Spleen (tissue), 11 donors: ENCODE measurements around the gene PPP2R1B. TPM values are rescaled to one million over a fixed set of nuclear protein-coding genes. Genes with fewer than 3 reads are reported as not detected.

Source experiments
- DNase-seq: peaks from one replicate; pipeline ENCODE4 v3.0.0-alpha.2; 2020
- H3K27ac ChIP-seq, 8 donors: fragments of 200-600 bp; sonication (generic) in 7 of 8; 1 replicate in 4 of 8; 2 replicates in 4 of 8; pipeline versions ENCODE4 v1.5.0 to v1.8.0; 2016 to 2021; ENCODE audit warnings: inconsistent platforms in 4 of 8, mild to moderate bottlenecking in 4 of 8, moderate library complexity in 1 of 8
- H3K27me3 ChIP-seq, 7 donors: fragments of 200-600 bp; sonication (generic) in 6 of 7; replicated peaks in 1 of 7; 1 replicate in 4 of 7; 2 replicates in 3 of 7; pipeline versions ENCODE4 v1.5.0 to v1.8.0; 2016 to 2021; ENCODE audit warnings: inconsistent platforms in 3 of 7, mild to moderate bottlenecking in 1 of 7
- H3K36me3 ChIP-seq, 6 donors: fragments of 200-600 bp; sonication (generic) in 5 of 6; 1 replicate in 4 of 6; 2 replicates in 2 of 6; pipeline versions ENCODE4 v1.5.0 to v1.8.0; 2016 to 2021; ENCODE audit warnings: inconsistent platforms in 2 of 6
- H3K4me1 ChIP-seq, 6 donors: fragments of 200-600 bp; sonication (generic) in 5 of 6; 1 replicate in 3 of 6; 2 replicates in 3 of 6; pipeline versions ENCODE4 v1.5.0 to v1.8.0; 2016 to 2021; ENCODE audit warnings: inconsistent platforms in 3 of 6
- H3K4me3 ChIP-seq, 8 donors: fragments of 200-600 bp; sonication (generic) in 7 of 8; 1 replicate in 4 of 8; 2 replicates in 4 of 8; pipeline versions ENCODE4 v1.5.0 to v1.8.0; 2016 to 2021; ENCODE audit warnings: inconsistent platforms in 4 of 8, mild to moderate bottlenecking in 4 of 8, moderate library complexity in 2 of 8
- H3K9me3 ChIP-seq, 8 donors: fragments of 200-600 bp; sonication (generic) in 7 of 8; 1 replicate in 4 of 8; 2 replicates in 4 of 8; pipeline versions ENCODE4 v1.5.0 to v1.8.0; 2016 to 2021; ENCODE audit warnings: inconsistent platforms in 4 of 8
- POLR2A ChIP-seq, 3 donors: fragments of 450-650 bp; IDR thresholded peaks; one replicate each; pipeline ENCODE4 v1.5.1; 2017; ENCODE audit warnings: antibody characterized with exemption in 3 of 3, mild to moderate bottlenecking in 1 of 3
- POLR2AphosphoS5 ChIP-seq, 3 donors: sonication (generic); formaldehyde crosslinking; IDR thresholded peaks; one replicate each; pipeline ENCODE4 v1.5.1; 2017; ENCODE audit warnings: antibody characterized with exemption in 3 of 3
- WGBS, 5 donors: extraction: QIAGEN DNeasy Blood & Tissue Kit in 3 of 5; methylation state at CpG; one replicate each; pipeline versions ENCODE4 v1.1.5 to v1.1.7; 2013 to 2018; 5-methylcytosine and 5-hydroxymethylcytosine counted together
- intact Hi-C: fragments of 100-400 bp; cut with DNase I; formaldehyde crosslinking; loops from one replicate; pipeline ENCODE4 v1.15.0; 2023; ENCODE audit warnings: low total_unique reads
- polyA plus RNA-seq, 3 donors: library from polyadenylated mRNA; stranded (reverse); fragments of 200-250 nt; gene quantifications; one replicate each; pipeline ENCODE4 v1.2.1, GENCODE V29; 2013
- total RNA-seq, 7 donors: library from RNA; depleted of rRNA in 3 of 7; stranded (reverse); fragments of >200 nt in 3 of 7; fragmentation: NEBNext Ultra II Directional in 4 of 7; extraction: Animal tissue kit (Norgen Biotek cat#: 25700) in 4 of 7; gene quantifications; one replicate each; pipeline versions ENCODE4 v1.1.0 to v1.2.1, GENCODE V29; 2016 to 2021
- TF ChIP-seq, protein P1 (sequence below), 11 experiments: fragments of 200-600 bp in 7 of 11; fragments of 450-650 bp in 4 of 11; sonication (generic) in 4 of 11; IDR thresholded peaks in 8 of 11; conservative IDR thresholded peaks in 3 of 11; 1 replicate in 7 of 11; 2 replicates in 4 of 11; pipeline versions ENCODE4 v1.4.0 to v1.8.0; 2016 to 2021; ENCODE audit warnings: antibody characterized with exemption in 11 of 11, inconsistent platforms in 4 of 11, mild to moderate bottlenecking in 1 of 11
- donor health status: healthy with polysubstance abuse.
- donor health status: DM: no; HTN: no; CAD: no; lungs with moderate emphysema.
- donor health status: DM: no; HTN: no; CAD: no.
- donor health status: Bipolar disorder and iron deficiency.
- donor health status: healthy.
- donor health status: DM: no; HTN: no; CAD: no.
- donor health status: DM: yes; HTN: yes; CAD: no.

The PPP2R1B gene
- total and polyA plus RNA-seq, 10 donors: 4.0 to 30.3 (median 22.9) TPM

DNA sequence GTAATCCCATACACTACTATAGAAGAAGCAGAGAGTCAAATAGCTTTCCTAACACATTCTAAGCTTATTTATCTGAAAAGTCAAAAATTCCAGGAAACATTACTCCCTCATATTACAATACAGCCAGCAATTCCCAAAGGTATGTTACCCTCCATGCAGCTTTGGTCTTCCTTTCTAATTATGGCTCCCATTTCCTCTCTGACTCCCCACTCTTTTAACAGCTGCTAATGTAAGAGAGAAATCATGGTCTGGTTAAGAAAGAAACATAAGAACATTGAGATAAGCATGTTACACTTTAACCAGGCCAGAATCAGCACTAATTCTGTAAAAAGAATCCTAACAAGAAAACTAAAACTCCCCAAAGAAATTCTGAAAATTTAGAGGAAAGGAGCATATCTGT is 6.8 kb downstream of the PPP2R1B start:
- DNase-seq: no peak
- intact Hi-C loops: no loop called here
- TF ChIP-seq POLR2A (IDR thresholded peaks at IDR 0.05) (no peak), POLR2AphosphoS5 (IDR thresholded peaks at IDR 0.05) (no peak)
- TF ChIP-seq, protein P1, sequence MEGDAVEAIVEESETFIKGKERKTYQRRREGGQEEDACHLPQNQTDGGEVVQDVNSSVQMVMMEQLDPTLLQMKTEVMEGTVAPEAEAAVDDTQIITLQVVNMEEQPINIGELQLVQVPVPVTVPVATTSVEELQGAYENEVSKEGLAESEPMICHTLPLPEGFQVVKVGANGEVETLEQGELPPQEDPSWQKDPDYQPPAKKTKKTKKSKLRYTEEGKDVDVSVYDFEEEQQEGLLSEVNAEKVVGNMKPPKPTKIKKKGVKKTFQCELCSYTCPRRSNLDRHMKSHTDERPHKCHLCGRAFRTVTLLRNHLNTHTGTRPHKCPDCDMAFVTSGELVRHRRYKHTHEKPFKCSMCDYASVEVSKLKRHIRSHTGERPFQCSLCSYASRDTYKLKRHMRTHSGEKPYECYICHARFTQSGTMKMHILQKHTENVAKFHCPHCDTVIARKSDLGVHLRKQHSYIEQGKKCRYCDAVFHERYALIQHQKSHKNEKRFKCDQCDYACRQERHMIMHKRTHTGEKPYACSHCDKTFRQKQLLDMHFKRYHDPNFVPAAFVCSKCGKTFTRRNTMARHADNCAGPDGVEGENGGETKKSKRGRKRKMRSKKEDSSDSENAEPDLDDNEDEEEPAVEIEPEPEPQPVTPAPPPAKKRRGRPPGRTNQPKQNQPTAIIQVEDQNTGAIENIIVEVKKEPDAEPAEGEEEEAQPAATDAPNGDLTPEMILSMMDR (IDR thresholded peaks at IDR 0.05 in 8 of 11, conservative IDR thresholded peaks at IDR 0.05 in 3 of 11): no peak
- peaks cover 0 to 100% (median 76%) of the 10 kb centered on the region in 6 donors for H3K36me3 ChIP-seq
- peaks cover 0 to 25% (median 8%) of the 10 kb centered on the region in 6 donors for H3K4me1 ChIP-seq
- no peaks in the 10 kb centered on the region for H3K27me3 ChIP-seq
- H3K9me3 ChIP-seq: no peaks in the 10 kb centered on the region
- no peak overlapping the region for H3K4me3 ChIP-seq
- H3K27ac ChIP-seq: no peak overlapping the region

DNA sequence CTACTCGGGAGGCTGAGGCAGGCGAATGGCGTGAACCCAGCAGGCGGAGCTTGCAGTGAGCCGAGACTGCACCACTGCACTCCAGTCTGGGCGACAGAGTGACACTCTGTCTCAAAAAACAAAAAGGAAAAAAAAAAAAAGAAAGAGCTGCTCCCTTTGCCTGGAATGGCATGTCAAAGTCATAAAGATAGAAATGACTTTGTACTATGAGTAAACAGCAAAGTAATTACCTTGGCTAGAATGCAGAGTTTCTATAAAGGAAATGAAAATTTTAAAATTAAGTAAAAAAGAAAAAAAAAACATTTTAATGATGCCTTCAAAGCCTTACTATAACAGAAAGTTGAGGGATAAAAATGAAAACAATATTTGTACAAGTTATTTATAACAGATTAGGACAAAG is 10.1 kb downstream of the PPP2R1B start:
- 96 to 100% (median 98%) methylated on average over 6 of the region's 6 CpGs for WGBS, 5 donors
- Histone ChIP-seq H3K4me1 (no peaks in the 10 kb centered on the region), H3K27me3 (no peaks in the 10 kb centered on the region), H3K36me3 (peaks cover 0 to 100% (median 86%) of the 10 kb centered on the region in 6 donors), H3K4me3 (no peak overlapping the region), H3K27ac (no peak overlapping the region), H3K9me3 (no peaks in the 10 kb centered on the region)
- DNase-seq: no peak
- intact Hi-C loops: no loop called here
- TF ChIP-seq POLR2A (IDR thresholded peaks at IDR 0.05): no peak
- TF ChIP-seq POLR2AphosphoS5 (IDR thresholded peaks at IDR 0.05): no peak
- TF ChIP-seq, protein P1 (IDR thresholded peaks at IDR 0.05 in 8 of 11, conservative IDR thresholded peaks at IDR 0.05 in 3 of 11): no peak

DNA sequence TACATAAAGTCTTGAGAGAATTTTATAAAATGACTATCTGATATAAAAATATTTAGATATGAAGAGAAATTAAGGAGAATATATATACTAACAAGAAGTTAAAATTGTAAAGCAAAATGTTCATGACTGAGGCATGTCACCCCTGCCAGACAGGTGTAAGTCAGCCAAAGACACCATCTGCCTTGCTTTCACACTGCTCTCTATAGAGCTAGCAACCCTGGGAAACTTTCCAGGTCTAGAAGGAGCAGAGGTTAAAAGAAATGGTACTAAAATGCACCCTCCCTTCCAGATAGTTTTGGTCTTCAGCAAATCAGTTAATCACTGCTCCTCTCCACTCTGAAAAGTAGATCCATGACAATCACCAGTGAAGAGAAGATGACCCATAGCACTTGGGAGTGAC is 16.5 kb downstream of the PPP2R1B start:
- H3K9me3 ChIP-seq: no peaks in the 10 kb centered on the region
- intact Hi-C loops: no loop called here
- peaks cover 0 to 100% (median 83%) of the 10 kb centered on the region in 6 donors for H3K36me3 ChIP-seq

DNA sequence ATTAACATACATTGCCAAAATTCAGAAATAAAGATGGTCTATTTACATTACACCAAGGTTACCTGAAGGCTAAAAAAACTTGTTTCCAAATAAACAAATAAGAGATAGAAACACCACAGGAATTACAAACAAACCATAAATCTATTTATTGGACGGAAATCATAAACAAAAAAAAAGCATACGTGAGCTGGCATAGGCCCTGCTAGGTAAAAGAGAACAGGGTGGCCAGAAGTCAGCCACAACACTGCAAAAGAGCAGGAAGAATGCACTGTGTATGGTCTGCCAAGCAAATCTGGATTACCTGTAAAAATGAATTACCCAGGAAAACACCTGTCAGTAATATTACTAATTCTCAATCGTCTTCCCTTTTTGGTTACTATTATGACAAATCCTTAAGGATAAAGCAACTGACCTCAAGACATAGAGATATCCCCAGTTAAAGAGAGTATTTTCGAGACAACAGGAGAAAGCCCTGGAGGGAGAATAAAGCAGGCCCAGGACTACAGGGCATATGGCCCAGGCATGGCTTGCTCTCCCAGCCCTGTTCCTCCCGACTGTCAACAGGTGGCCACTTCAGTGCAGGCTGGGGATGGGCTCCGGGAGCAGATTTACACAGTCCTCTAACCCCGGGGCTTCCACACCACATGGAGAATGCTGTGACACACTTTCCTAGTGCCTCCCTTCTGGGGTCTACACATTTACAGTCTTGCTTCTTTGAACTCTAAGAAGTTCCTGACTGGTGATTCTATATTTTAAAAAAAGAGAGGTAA is 18.0 kb downstream of the PPP2R1B start:
- WGBS, 5 donors: 87 to 94% (median 93%) methylated on average over 7 of the region's 7 CpGs
- intact Hi-C loops: no loop called here
- Histone ChIP-seq H3K27ac (no peak overlapping the region), H3K36me3 (peaks cover 0 to 100% (median 84%) of the 10 kb centered on the region in 6 donors), H3K27me3 (no peaks in the 10 kb centered on the region), H3K4me3 (no peak overlapping the region), H3K9me3 (no peaks in the 10 kb centered on the region), H3K4me1 (peaks cover 0 to 11% (median 2%) of the 10 kb centered on the region in 6 donors)
- TF ChIP-seq POLR2A (IDR thresholded peaks at IDR 0.05) (no peak), POLR2AphosphoS5 (IDR thresholded peaks at IDR 0.05) (no peak)
- TF ChIP-seq, protein P1 (IDR thresholded peaks at IDR 0.05 in 8 of 11, conservative IDR thresholded peaks at IDR 0.05 in 3 of 11): no peak
- no peak for DNase-seq

More for the DNA sequence above, 16.5 kb downstream of the PPP2R1B start:
- TF ChIP-seq, protein P1 (IDR thresholded peaks at IDR 0.05 in 8 of 11, conservative IDR thresholded peaks at IDR 0.05 in 3 of 11): no peak
- no peak for TF ChIP-seq POLR2AphosphoS5 (IDR thresholded peaks at IDR 0.05)
- TF ChIP-seq POLR2A (IDR thresholded peaks at IDR 0.05): no peak
- Histone ChIP-seq H3K27me3 (no peaks in the 10 kb centered on the region), H3K4me3 (no peak overlapping the region), H3K27ac (no peak overlapping the region), H3K4me1 (peaks cover 0 to 11% (median 2%) of the 10 kb centered on the region in 6 donors)
- DNase-seq: no peak
